ENCODE results near the gene BTBD6.

BTBD6 gene

GRCh38 chr14:105211758-105212089, 36.6 kb upstream of the BTBD6 start:
- DNase-seq = no peak

GRCh38 chr14:105212541-105213300, 35.6 kb upstream of the BTBD6 start:
- no peak for DNase-seq

- no peak for DNase-seq
Measured at GRCh38 chr14:105213361-105213760, 35.0 kb upstream of the BTBD6 start.

- no peak for DNase-seq
Measured at GRCh38 chr14:105214324-105214915, 33.9 kb upstream of the BTBD6 start.

GRCh38 chr14:105215602-105216001, 32.7 kb upstream of the BTBD6 start:
- DNase-seq = no peak

GRCh38 chr14:105216490-105217247, 31.7 kb upstream of the BTBD6 start:
- DNase-seq = no peak

- no peak for DNase-seq
Measured at GRCh38 chr14:105217774-105218173, 30.6 kb upstream of the BTBD6 start.

- DNase-seq = no peak
Measured at GRCh38 chr14:105218611-105219010, 29.7 kb upstream of the BTBD6 start.

GRCh38 chr14:105219043-105219612, 29.2 kb upstream of the BTBD6 start:
- DNase-seq = no peak

- no peak for DNase-seq
Measured at GRCh38 chr14:105219753-105220152, 28.6 kb upstream of the BTBD6 start.

GRCh38 chr14:105220699-105221597, 27.4 kb upstream of the BTBD6 start:
- no peak for DNase-seq

- DNase-seq = no peak
Measured at GRCh38 chr14:105221598-105222178, 26.6 kb upstream of the BTBD6 start.

GRCh38 chr14:105223260-105223659, 25.1 kb upstream of the BTBD6 start:
- no peak for DNase-seq

- DNase-seq = no peak
Measured at GRCh38 chr14:105223770-105224544, 24.4 kb upstream of the BTBD6 start.

- no peak for DNase-seq
Measured at GRCh38 chr14:105224845-105225570, 23.3 kb upstream of the BTBD6 start.

- no peak for DNase-seq
Measured at GRCh38 chr14:105226198-105226597, 22.1 kb upstream of the BTBD6 start.

GRCh38 chr14:105227346-105227745, 21.0 kb upstream of the BTBD6 start:
- no peak for DNase-seq

GRCh38 chr14:105228562-105228961, 19.8 kb upstream of the BTBD6 start:
- no peak for DNase-seq

- DNase-seq = no peak
Measured at GRCh38 chr14:105229099-105229655, 19.2 kb upstream of the BTBD6 start.

- no peak for DNase-seq
Measured at GRCh38 chr14:105240811-105241576, 7.3 kb upstream of the BTBD6 start.

All from CD4-positive, alpha-beta T cell treated with Interleukin-12 subunit alpha and Interleukin-12 subunit beta, for 1 hour (primary cell).